Measurements from ENCODE around the gene CFAP410.

DNA sequence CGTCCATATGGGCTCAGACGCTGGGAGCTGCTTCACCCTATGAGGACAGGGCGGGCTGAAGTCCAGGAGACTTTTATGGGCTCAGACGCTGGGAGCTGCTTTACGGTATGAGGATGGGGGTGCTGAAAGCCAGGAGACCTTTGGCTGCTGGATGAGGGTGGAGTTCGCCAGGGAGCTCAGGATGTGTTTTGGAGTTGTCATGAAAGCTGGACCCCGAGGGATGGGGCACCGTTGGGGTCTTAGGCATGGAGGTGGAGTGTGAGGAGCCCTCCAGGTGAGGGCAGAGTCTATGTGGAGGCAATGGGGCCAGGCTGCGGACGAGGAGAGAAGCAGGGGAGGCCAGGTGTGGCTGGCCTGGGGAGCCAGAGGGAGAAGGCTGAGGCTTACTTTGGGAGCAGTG, 41.7 kb upstream of the CFAP410 start:
- TF ChIP-seq POLR2AphosphoS5 (IDR thresholded peaks at IDR 0.05) = no peak
- TF ChIP-seq, protein P1, sequence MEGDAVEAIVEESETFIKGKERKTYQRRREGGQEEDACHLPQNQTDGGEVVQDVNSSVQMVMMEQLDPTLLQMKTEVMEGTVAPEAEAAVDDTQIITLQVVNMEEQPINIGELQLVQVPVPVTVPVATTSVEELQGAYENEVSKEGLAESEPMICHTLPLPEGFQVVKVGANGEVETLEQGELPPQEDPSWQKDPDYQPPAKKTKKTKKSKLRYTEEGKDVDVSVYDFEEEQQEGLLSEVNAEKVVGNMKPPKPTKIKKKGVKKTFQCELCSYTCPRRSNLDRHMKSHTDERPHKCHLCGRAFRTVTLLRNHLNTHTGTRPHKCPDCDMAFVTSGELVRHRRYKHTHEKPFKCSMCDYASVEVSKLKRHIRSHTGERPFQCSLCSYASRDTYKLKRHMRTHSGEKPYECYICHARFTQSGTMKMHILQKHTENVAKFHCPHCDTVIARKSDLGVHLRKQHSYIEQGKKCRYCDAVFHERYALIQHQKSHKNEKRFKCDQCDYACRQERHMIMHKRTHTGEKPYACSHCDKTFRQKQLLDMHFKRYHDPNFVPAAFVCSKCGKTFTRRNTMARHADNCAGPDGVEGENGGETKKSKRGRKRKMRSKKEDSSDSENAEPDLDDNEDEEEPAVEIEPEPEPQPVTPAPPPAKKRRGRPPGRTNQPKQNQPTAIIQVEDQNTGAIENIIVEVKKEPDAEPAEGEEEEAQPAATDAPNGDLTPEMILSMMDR (IDR thresholded peaks at IDR 0.05) = no peak
- TF ChIP-seq POLR2A (IDR thresholded peaks at IDR 0.05) = no peak

All from prostate gland (tissue), 2 donors.